ENCODE data around the gene ALK.

DNA sequence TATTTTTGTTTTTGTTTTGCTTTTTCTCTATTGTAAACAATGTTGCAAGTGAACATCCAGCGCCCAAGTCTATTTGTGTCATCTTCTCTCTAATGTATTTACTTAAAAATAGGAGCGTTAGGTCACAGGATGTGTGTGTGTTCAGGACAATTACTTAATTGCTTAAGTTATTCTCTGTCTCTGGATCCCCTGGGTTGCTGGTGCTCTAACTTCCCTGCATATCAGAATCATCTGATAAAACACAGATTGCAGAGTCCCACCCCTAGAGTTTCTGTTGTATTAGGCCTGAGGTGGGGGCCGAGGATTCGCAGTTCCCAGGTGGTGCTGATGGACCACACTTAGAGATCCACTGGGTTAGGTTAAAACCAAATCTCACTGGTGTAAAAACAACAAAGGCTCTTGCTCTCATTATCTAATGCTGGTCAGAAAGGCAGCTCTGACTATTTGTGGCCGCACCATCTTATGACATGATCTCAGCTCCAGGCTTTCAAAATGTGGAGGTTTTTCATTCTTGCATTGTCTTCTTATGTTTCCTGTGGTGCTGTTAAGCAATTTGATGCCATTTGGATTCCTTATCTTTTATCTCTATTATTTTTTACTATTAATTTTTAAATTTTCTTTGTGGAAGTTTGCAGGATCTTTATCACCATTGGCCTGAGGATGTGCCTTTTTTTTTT, 718.4 kb downstream of the ALK start:
- TF ChIP-seq, protein P1, sequence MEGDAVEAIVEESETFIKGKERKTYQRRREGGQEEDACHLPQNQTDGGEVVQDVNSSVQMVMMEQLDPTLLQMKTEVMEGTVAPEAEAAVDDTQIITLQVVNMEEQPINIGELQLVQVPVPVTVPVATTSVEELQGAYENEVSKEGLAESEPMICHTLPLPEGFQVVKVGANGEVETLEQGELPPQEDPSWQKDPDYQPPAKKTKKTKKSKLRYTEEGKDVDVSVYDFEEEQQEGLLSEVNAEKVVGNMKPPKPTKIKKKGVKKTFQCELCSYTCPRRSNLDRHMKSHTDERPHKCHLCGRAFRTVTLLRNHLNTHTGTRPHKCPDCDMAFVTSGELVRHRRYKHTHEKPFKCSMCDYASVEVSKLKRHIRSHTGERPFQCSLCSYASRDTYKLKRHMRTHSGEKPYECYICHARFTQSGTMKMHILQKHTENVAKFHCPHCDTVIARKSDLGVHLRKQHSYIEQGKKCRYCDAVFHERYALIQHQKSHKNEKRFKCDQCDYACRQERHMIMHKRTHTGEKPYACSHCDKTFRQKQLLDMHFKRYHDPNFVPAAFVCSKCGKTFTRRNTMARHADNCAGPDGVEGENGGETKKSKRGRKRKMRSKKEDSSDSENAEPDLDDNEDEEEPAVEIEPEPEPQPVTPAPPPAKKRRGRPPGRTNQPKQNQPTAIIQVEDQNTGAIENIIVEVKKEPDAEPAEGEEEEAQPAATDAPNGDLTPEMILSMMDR (IDR thresholded peaks at IDR 0.05; ENCODE audit: low read depth, low read length): no peak
- no peak for TF ChIP-seq POLR2A (IDR thresholded peaks at IDR 0.05; ENCODE audit: extremely low read depth, insufficient read length)

Data from NB4 (cell line).